Thyroid gland (tissue), 4 donors: ENCODE measurements around the gene BUD23. TPM values are rescaled to one million over a fixed set of nuclear protein-coding genes. Genes with fewer than 3 reads are reported as not detected.

Source experiments
- DNase-seq, 2 donors: peaks; one replicate each; pipeline ENCODE4 v3.0.0-alpha.2; 2019
- H3K27ac ChIP-seq, 3 donors: fragments of 200-600 bp; sonication (generic); 1 replicate in 2 of 3; 2 replicates in 1 of 3; pipeline ENCODE4 v1.5.1; 2016 to 2019; ENCODE audit warnings: mild to moderate bottlenecking in 1 of 3, moderate library complexity in 1 of 3
- H3K27me3 ChIP-seq: fragments of 200-600 bp; sonication (generic); one replicate; pipeline ENCODE4 v1.5.1; 2019
- H3K36me3 ChIP-seq, 2 donors: fragments of 200-600 bp; sonication (generic); one replicate each; pipeline ENCODE4 v1.5.1; 2016 to 2019
- H3K4me1 ChIP-seq, 2 donors: fragments of 200-600 bp; sonication (generic); one replicate each; pipeline ENCODE4 v1.5.1; 2017 to 2019
- H3K4me3 ChIP-seq, 3 donors: fragments of 200-600 bp; sonication (generic); replicated peaks in 1 of 3; 1 replicate in 2 of 3; 2 replicates in 1 of 3; pipeline ENCODE4 v1.5.1; 2016; ENCODE audit warnings: mild to moderate bottlenecking in 1 of 3
- H3K9me3 ChIP-seq: fragments of 200-600 bp; sonication (generic); one replicate; pipeline ENCODE4 v1.5.1; 2017
- POLR2A ChIP-seq, 2 donors: fragments of 450-650 bp; IDR thresholded peaks; one replicate each; pipeline ENCODE4 v1.6.1; 2017; ENCODE audit warnings: antibody characterized with exemption in 2 of 2, mild to moderate bottlenecking in 2 of 2, moderate library complexity in 1 of 2
- WGBS, 2 donors: methylation state at CpG; one replicate each; pipeline ENCODE4 v1.1.5; 2017; 5-methylcytosine and 5-hydroxymethylcytosine counted together
- intact Hi-C: fragments of 100-400 bp; cut with DNase I; formaldehyde crosslinking; loops from one replicate; pipeline ENCODE4 v1.15.1; 2023
- total RNA-seq, 4 donors: library from RNA; depleted of rRNA; stranded (reverse); fragments of >200 nt; gene quantifications; one replicate each; pipeline ENCODE4 v1.2.3, GENCODE V29; 2016
- TF ChIP-seq, protein P1 (sequence below), 6 experiments: fragments of 200-600 bp in 3 of 6; fragments of 450-650 bp in 3 of 6; sonication (generic) in 3 of 6; IDR thresholded peaks; one replicate each; pipeline ENCODE4 v1.5.1; 2016 to 2019; ENCODE audit warnings: antibody characterized with exemption in 6 of 6, mild to moderate bottlenecking in 2 of 6, inconsistent platforms in 1 of 6, moderate library complexity in 1 of 6

Gene BUD23
- total RNA-seq, 4 donors from 2014 or later, result 58.3 to 78.0 (median 64.9) TPM

- no peaks in the 10 kb centered on the region for H3K9me3 ChIP-seq
- H3K27ac ChIP-seq, result peak overlapping the region in 2 of 3 donors; percentile 44 to 98
- 71 to 79% methylated on average over 9 to 15 of the region's 17 CpGs for WGBS, 2 donors
- peaks cover 40 to 60% of the 10 kb centered on the region in 2 donors for H3K4me1 ChIP-seq
- H3K36me3 ChIP-seq, result peaks cover 17 to 18% of the 10 kb centered on the region in 2 donors
- H3K27me3 ChIP-seq, result no peaks in the 10 kb centered on the region
- peak overlapping the region in 2 of 3 donors; percentile 79 to 87 for H3K4me3 ChIP-seq
- no peak for TF ChIP-seq POLR2A (IDR thresholded peaks at IDR 0.05)
- TF ChIP-seq, protein P1, sequence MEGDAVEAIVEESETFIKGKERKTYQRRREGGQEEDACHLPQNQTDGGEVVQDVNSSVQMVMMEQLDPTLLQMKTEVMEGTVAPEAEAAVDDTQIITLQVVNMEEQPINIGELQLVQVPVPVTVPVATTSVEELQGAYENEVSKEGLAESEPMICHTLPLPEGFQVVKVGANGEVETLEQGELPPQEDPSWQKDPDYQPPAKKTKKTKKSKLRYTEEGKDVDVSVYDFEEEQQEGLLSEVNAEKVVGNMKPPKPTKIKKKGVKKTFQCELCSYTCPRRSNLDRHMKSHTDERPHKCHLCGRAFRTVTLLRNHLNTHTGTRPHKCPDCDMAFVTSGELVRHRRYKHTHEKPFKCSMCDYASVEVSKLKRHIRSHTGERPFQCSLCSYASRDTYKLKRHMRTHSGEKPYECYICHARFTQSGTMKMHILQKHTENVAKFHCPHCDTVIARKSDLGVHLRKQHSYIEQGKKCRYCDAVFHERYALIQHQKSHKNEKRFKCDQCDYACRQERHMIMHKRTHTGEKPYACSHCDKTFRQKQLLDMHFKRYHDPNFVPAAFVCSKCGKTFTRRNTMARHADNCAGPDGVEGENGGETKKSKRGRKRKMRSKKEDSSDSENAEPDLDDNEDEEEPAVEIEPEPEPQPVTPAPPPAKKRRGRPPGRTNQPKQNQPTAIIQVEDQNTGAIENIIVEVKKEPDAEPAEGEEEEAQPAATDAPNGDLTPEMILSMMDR (IDR thresholded peaks at IDR 0.05), result no peak
- intact Hi-C loops, result loop anchor here (5.0 kb wide), 1 partner anchor 115 kb away; no protein-coding TSS in a partner anchor
- DNase-seq, result no peak
Observed at GRCh38 chr7:73737491-73738219, 54.3 kb downstream of the BUD23 start.

- Histone ChIP-seq H3K9me3 (no peaks in the 10 kb centered on the region), H3K4me3 (peak overlapping the region; percentile 61 to 87 (median 79)), H3K36me3 (peaks cover 17 to 18% of the 10 kb centered on the region in 2 donors), H3K27ac (peak overlapping the region; percentile 71 to 98 (median 72)), H3K27me3 (no peaks in the 10 kb centered on the region), H3K4me1 (peaks cover 42 to 65% of the 10 kb centered on the region in 2 donors)
- peak; percentile 66 to 67 for DNase-seq
- WGBS, 2 donors, result 0 to 3% methylated on average over 15 to 24 of the region's 24 CpGs
- TF ChIP-seq POLR2A (IDR thresholded peaks at IDR 0.05), result no peak
- TF ChIP-seq, protein P1 (IDR thresholded peaks at IDR 0.05), result no peak
- intact Hi-C loops, result loop anchor here (5.0 kb wide), 1 partner anchor 114 kb away; no protein-coding TSS in a partner anchor
Observed at GRCh38 chr7:73738220-73738611, 54.8 kb downstream of the BUD23 start.

- peak within 1 kb of the TSS; percentile 61 to 87 (median 79) for H3K4me3 ChIP-seq
- H3K4me1 ChIP-seq, result peaks cover 47 to 71% of the 10 kb centered on the region in 2 donors
- no peaks in the 10 kb centered on the region for H3K9me3 ChIP-seq
- H3K27ac ChIP-seq, result peak within 1 kb of the TSS; percentile 98 to 100 (median 99)
- TF ChIP-seq, protein P1 (IDR thresholded peaks at IDR 0.05), result no peak
- TF ChIP-seq POLR2A (IDR thresholded peaks at IDR 0.05), result peak; percentile 91 to 98
- intact Hi-C loops, result loop anchor here (5.0 kb wide), 1 partner anchor 114 kb away; no protein-coding TSS in a partner anchor
- DNase-seq, result peak; percentile 97 to 98
- H3K27me3 ChIP-seq, result no peaks in the 10 kb centered on the region
- H3K36me3 ChIP-seq, result peaks cover 17 to 18% of the 10 kb centered on the region in 2 donors
- WGBS, 2 donors, result 0 to 1% methylated on average over 50 to 51 of the region's 84 CpGs
Observed at GRCh38 chr7:73738612-73739386, 55.4 kb downstream of the BUD23 start, which contains the start of gene ABHD11. Gene ABHD11 (minus strand): TSS chr7:73738802. CDS start chr7:73738770, 32 bp downstream.

DNA sequence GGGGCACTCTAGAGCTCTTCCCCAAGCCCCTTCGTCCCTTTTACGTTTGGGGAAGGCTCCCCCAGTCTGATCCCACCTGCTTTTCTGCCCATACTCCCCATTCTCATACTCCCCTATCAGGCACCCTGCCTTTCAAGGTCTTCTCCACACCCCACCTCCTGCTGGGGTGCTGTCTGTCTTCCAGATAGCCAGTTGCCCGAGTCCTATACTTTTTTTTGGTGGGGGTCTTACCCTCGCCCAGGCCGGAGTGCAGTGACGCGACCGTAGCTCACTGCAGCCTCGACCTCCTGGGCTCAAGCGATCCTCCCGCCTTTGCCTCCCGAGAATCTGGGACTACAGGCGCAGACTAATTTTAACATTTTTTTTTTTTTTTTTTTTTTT lies 56.0 kb downstream of the BUD23 start:
- no peak for TF ChIP-seq POLR2A (IDR thresholded peaks at IDR 0.05)
- TF ChIP-seq, protein P1 (IDR thresholded peaks at IDR 0.05), result no peak
- intact Hi-C loops, result loop anchor here (5.0 kb wide), 1 partner anchor 113 kb away; no protein-coding TSS in a partner anchor
- Histone ChIP-seq H3K27ac (peak overlapping the region; percentile 98 to 100 (median 99)), H3K4me3 (peak overlapping the region; percentile 9 to 79 (median 56)), H3K27me3 (no peaks in the 10 kb centered on the region), H3K36me3 (peaks cover 17 to 18% of the 10 kb centered on the region in 2 donors), H3K4me1 (peaks cover 53 to 77% of the 10 kb centered on the region in 2 donors), H3K9me3 (no peaks in the 10 kb centered on the region)
- 58 to 59% methylated on average over 13 of the region's 13 CpGs for WGBS, 2 donors
- DNase-seq, result no peak
